Measurements from ENCODE around the gene COL23A1.
"Not testable (repeated sequence)": the region's sequence is repeated elsewhere in the genome, so short reads cannot be mapped to it uniquely, and the experiment has no call there.

Gene COL23A1

GRCh38 chr5:178370102-178370501 is 220.1 kb downstream of the COL23A1 start:
- no peak for DNase-seq

DNA sequence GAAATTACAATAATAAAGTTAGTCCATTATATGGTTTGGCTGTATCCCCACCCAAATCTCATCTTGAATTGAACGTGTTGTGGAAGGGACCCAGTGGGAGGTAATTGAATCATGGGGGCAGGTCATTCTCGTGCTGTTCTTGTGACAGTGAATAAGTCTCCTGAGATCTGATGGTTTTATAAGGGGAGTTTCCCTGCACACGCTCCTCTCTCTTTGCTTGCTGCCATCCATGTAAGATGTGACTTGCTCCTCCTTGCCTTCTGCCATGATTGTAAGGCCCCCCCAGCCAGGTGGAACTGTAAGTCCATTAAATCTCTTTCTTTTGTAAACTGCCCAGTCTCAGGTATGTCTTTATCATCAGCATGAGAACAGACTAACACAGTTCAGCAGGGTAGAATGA is 220.7 kb downstream of the COL23A1 start:
- DNase-seq, result not testable (repeated sequence)

DNA sequence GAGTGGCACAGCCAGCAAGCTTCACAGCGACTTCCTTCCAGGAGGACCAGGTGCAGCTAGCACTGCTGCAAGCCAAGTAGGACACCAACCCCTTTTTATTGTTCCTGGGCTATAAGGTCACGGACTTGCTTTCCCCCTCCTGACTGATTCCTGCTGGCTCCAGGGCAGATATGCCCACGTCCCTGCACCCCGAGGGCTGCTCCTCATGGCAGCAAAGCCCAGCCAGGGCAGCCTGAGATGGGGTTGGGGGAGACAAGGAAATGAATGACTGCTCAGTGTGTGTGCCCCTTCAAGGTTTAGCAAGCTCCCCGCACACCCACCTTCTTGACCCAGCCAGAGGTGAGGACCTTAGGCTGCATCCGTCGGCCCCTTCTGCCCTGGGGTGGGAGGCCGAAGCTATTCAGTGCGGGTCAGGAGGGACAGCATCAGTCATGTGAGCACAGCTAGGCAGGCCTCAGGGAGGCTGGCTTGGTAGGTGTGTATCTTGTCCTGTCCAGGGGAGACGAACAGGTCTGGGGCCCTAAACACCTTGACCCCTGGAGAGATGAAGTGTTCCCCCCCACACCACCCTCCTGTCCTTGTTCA is 221.4 kb downstream of the COL23A1 start:
- no peak for DNase-seq

DNA sequence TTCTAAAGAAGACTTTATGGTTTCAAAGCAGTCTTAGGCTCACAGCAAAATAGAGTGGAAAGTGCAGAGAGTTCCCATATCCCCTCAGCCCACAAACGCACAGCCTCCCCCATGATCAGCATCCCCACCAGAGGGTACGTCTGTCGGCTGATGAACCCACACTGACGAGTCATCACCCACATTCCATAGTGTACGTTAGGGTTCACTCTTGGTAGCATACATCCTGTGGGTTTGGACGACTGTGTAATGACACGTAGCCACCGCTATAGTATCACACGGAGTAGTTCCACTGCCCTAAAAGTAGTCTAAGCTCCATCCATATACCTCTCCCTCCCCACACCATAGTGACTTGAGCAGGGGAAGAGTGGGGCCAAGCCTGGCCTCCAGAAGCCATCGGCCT is 221.9 kb downstream of the COL23A1 start:
- DNase-seq, result no peak

DNA sequence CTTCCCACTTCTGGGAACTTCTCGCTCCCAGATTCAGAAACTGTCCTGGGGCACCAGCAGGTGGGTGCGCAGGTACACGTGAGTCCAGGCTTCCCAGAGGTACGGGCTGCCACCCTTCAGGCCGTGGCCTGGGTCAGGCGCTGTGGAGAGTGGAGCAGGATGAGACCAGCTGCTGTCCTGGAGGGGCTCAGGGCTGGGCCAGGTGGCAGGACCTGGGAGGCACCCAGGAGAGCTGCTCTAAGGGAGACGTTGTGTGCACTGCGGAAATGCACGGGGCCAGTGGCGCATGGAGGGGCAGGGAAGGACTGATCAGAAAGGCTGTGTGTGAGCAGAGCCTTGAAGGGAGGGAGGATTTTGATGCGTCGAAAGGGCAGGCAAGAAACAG is 222.5 kb downstream of the COL23A1 start:
- no peak for DNase-seq

- no peak for DNase-seq
Observed at GRCh38 chr5:178366998-178367735, 223.0 kb downstream of the COL23A1 start.

- DNase-seq, result no peak
Observed at GRCh38 chr5:178365501-178366440, 224.4 kb downstream of the COL23A1 start.

GRCh38 chr5:178364326-178364675 is 225.9 kb downstream of the COL23A1 start:
- no peak for DNase-seq

- no peak for DNase-seq
Observed at GRCh38 chr5:178363501-178364325, 226.5 kb downstream of the COL23A1 start.

GRCh38 chr5:178361657-178362445 is 228.3 kb downstream of the COL23A1 start:
- no peak for DNase-seq

DNA sequence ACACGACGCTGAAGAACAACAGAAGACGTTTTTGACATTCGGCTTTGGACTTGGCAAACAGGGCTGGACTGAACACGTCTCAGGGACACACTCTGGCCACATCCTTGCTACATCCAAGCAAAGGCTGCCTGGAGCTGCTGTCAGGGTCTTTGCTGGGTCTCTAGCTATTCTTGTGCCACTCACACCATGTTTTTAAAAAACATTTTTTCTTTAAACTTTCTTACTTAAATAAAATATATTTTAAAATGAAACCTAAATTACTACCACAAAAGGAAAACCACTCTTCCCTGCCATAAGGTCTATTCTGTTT is 229.3 kb downstream of the COL23A1 start:
- no peak for DNase-seq

DNA sequence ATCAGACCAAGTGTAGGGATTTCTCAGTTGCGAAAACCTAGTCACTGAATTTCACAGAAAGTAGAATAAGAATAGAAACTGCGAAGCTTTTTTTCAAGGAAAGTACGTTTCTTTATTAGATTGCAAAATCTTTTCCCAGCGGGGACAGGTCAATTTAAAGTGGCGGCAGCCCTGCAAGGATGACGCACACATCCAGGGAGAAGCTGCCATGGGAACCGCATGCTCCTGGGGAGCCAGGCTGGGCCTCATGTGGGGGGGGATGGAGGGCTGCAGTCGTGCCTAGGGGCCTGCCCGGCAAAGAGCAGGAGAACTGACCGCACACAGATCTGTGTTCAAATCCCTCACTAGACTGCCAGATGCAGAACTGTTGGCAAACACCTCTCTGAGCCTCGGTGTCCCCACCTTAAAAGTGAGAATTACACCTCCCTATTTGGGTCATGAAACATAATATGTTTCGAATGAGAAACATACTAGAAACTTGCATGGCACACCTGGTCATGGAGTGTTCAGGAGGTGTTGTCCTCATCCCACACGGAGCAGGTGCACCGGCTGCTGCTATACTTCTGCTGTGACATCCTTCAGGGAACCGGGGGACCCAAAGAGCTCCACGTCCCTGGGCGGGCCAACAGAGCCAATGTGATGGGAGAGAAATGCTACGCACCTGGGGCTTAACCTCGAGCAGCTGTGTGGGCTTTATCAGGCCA is 229.8 kb downstream of the COL23A1 start:
- no peak for DNase-seq

DNA sequence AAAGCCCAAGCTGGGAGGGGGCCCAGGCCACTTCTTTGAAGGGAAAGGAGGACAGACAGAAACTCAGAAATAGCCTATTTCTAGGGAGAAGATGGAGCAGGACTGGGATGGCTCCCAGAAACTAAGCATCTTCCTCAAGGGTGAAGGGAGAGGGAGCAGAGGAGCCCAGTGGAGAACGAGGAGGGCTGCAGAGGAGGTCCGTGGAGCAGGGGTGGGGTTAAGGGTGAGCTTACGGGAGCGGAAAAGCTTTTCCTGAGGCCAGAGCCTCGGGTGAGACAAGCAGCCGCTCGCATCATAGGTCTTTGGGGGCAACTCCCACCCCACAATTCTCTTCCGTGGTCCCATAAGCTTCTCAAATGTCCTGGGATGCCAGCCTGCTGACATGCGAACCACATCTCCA is 230.5 kb downstream of the COL23A1 start:
- DNase-seq, result no peak

GRCh38 chr5:178357678-178358077 is 232.5 kb downstream of the COL23A1 start:
- no peak for DNase-seq

DNA sequence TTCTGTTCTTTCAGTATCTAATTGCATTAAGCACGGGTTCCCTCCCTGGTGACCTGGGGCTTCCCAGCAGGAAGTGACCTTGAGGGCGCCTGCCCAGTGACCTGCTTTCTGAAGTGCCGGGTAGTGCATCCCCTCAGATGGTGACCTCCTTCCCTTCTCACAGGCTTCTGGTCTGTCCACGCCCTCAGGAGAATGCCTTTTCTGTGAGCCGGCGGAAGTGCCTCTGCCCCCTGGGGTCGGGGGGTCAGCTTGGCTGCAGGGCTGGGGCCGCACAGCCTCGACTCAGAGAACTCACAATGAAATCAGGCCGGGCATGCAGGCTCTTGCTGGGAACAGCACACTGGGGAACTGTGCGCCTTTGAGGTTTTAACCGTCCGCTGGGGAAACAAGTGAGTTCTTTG is 233.1 kb downstream of the COL23A1 start:
- no peak for DNase-seq

GRCh38 chr5:178356431-178356872 is 233.7 kb downstream of the COL23A1 start:
- no peak for DNase-seq

DNA sequence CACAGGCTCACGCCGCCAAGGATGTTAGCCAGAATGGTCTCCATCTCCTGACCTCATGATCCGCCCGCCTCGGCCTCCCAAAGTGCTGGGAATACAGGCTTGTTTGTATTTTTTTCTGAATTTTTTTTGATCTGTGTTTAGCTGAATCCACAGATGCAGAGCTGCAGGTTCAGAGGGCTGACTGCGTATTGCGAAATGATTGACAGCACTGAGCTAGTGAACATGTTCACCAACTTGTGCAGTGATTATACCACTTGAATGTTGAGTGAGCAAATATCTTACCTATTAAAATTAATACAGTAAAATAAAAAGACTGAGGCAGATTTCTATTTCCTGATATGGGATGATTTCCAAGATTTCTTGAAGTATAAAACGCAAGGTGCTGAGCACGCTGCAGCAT is 234.5 kb downstream of the COL23A1 start:
- DNase-seq, result no peak

- DNase-seq, result no peak
Observed at GRCh38 chr5:178353461-178353860, 236.7 kb downstream of the COL23A1 start.

- DNase-seq, result no peak
Observed at GRCh38 chr5:178352035-178352349, 238.2 kb downstream of the COL23A1 start.

DNA sequence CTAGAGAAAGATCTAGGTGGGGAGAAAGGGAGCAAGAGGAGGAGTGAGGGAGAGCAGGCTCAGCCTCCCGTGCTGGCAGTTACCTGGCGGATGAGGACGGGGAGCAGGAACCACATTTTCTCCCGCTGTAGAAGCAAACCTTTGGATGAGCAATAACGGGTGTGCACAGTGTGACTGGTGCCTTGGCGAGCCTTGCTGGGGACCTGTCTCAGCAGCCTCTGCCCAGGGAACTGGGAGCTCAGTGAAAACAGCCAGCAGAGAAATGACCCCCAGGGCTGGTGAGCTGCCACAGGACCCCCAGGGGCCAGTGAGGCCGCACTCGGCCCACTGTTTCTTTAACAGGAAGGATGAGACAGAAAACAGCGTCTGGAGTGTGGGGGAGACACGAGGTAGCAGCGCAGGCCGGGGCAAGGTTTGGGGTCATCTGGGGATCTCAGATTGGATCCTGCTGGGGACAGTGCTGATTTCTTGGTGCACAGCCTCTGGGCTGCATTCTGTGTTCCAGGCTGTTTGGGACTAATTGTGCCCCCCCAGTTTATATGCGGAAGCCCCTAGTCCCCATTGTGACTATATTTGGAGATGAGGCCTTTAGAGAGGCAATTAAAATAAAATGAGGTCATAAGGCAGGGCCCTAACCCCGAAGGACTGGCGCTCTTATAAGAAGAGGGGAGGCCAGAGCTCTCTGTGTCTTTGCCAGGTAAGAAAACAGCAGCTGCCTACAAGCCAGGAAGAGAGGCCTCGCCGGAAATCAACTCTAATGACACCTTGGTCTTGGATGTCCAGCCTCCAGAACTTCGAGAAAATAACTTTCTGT is 238.8 kb downstream of the COL23A1 start:
- no peak for DNase-seq

All from NCI-H526 (cell line).